ENCODE data around the gene TMCO2. TPM values are rescaled to one million over a fixed set of nuclear protein-coding genes. Genes with fewer than 3 reads are reported as not detected.
A peak's percentile ranks its signal among the peaks of the same experiment; 100 is the strongest.

The TMCO2 gene
- total RNA-seq, 1 experiment from 2014 or later = not detected

- TF ChIP-seq ZFX (IDR thresholded peaks at IDR 0.05) (no peak), ATF3 (IDR thresholded peaks at IDR 0.05) (no peak), ZBTB33 (IDR thresholded peaks at IDR 0.05; ENCODE audit: extremely low read depth, insufficient replicate concordance, low read length) (no peak)
Measured at GRCh38 chr1:40240390-40240789, 7.3 kb upstream of the TMCO2 start (continued).

GRCh38 chr1:40241362-40241761 lies 6.4 kb upstream of the TMCO2 start:
- no TSS peak for BruUV-seq (replicated peaks)
- peaks cover 18 to 45% of the 10 kb centered on the region in 2 experiments for H3K4me1 ChIP-seq (ENCODE audit: control insufficient read depth in 1 of 2, insufficient read depth in 2 of 2, low read length in 2 of 2)
- CTCF ChIA-PET = interaction anchor here (1.5 kb wide), 1 partner anchor 17 kb away, joined by 4 read pairs; no protein-coding TSS in a partner anchor
- DNase-seq (ENCODE audit: low read depth, low spot score) (no peak), ATAC-seq (peak; percentile 4; the same call in 1 of the 2 replicates)
- intact Hi-C loops (cut with micrococcal nuclease) = no loop called here
- RAD21 ChIA-PET (ENCODE audit: low non-redundant PET in 1 of 2, low total read pairs in 2 of 2, uncharacterized antibody in 2 of 2, unreplicated experiment in 2 of 2) = no interaction called here
- peaks cover 11 to 20% of the 10 kb centered on the region in 2 experiments for H3K36me3 ChIP-seq (ENCODE audit: control insufficient read depth in 1 of 2, insufficient read depth in 2 of 2, low read length in 2 of 2)
- H3K27ac ChIP-seq (ENCODE audit: low read depth, low read length) = peak overlapping the region; percentile 46; the same call in 1 of the 2 replicates
- no peaks in the 10 kb centered on the region for H3K79me2 ChIP-seq (ENCODE audit: insufficient read depth, low read length)
- H2AFZ ChIP-seq (ENCODE audit: low read depth, low read length, poor library complexity, severe bottlenecking) = no peak overlapping the region
- no peaks in the 10 kb centered on the region for H3K27me3 ChIP-seq (ENCODE audit: insufficient read depth, low read length)
- TF ChIP-seq ELF1 (IDR thresholded peaks at IDR 0.05; ENCODE audit: borderline replicate concordance, low read depth) (no peak), POLR2A (IDR thresholded peaks at IDR 0.05; ENCODE audit: borderline replicate concordance, extremely low read depth, insufficient read depth, insufficient read length) (no peak), POLR2AphosphoS5 (IDR thresholded peaks at IDR 0.05; ENCODE audit: low read depth, low read length) (no peak), REST (IDR thresholded peaks at IDR 0.05; ENCODE audit: low read depth) (no peak), CTCF (IDR thresholded peaks at IDR 0.05 in 2 of 3, conservative IDR thresholded peaks at IDR 0.05 in 1 of 3; ENCODE audit: borderline replicate concordance in 1 of 3, insufficient read depth in 1 of 3, low read depth in 2 of 3, low read length in 2 of 3) (no peak), FOSL1 (IDR thresholded peaks at IDR 0.05; ENCODE audit: low read depth) (no peak), YY1 (IDR thresholded peaks at IDR 0.05; ENCODE audit: extremely low read depth, insufficient replicate concordance, low read depth, low read length) (no peak), EZH2phosphoT487 (IDR thresholded peaks at IDR 0.05; ENCODE audit: borderline replicate concordance) (no peak), ZNF274 (IDR thresholded peaks at IDR 0.05; ENCODE audit: low read depth, low read length) (no peak), MAX (IDR thresholded peaks at IDR 0.05) (no peak)
- no peak overlapping the region for H3K4me3 ChIP-seq (replicated peaks in 1 of 2; ENCODE audit: low read depth in 1 of 2, low read length in 2 of 2)
- no peaks in the 10 kb centered on the region for H3K9me2 ChIP-seq (ENCODE audit: insufficient read depth)
- H4K20me1 ChIP-seq (ENCODE audit: insufficient read depth) = no peaks in the 10 kb centered on the region
- POLR2A ChIA-PET = interaction anchor here (0.8 kb wide), 1 partner anchor 16 kb away, joined by 3 read pairs; no protein-coding TSS in a partner anchor
- no peak overlapping the region for H3K9ac ChIP-seq (ENCODE audit: low read length)
- no peaks in the 10 kb centered on the region for H3K9me3 ChIP-seq (ENCODE audit: control insufficient read depth in 1 of 2, insufficient read depth in 1 of 2, low read depth in 1 of 2, low read length in 2 of 2)
- H3K4me2 ChIP-seq (ENCODE audit: low read length) = peak overlapping the region; percentile 48
